MCF 10A (cell line): Measurements from ENCODE around the gene RAB10. TPM values are rescaled to one million over a fixed set of nuclear protein-coding genes. Genes with fewer than 3 reads are reported as not detected.

Experiments
- BruUV-seq: library from RNA; stranded (reverse); fragments of 400-500 nt; replicated peaks from 2 replicates; lab custom pipeline; 2021; lab: Mats Ljungman, UMichigan
- CTCF ChIA-PET: fragments of 300-600 bp; sonication (Branson Sonifier 250); formaldehyde crosslinking; extraction: SDS; loops from one replicate; lab custom pipeline; 2021; ENCODE audit warnings: antibody characterized with exemption, inconsistent platforms; lab: Yijun Ruan, JAX
- POLR2A ChIA-PET: fragments of 300-600, 350-650 bp; sonication (Branson Sonifier 250); formaldehyde crosslinking; extraction: SDS; loops from one replicate; lab custom pipeline; 2020; ENCODE audit warnings: antibody characterized with exemption, inconsistent platforms; lab: Yijun Ruan, JAX
- DNase-seq: peaks from one replicate; pipeline ENCODE4 v3.0.0-alpha.2; 2018; ENCODE audit not compliant: unreplicated experiment
- H3K27ac Mint-ChIP-seq: one replicate; pipeline ENCODE4 v1.8.0; 2022; ENCODE audit warnings: mild to moderate bottlenecking, low read depth, mixed read lengths; ENCODE audit not compliant: unreplicated experiment
- H3K27me3 Mint-ChIP-seq: one replicate; pipeline ENCODE4 v1.8.0; 2022; ENCODE audit warnings: mixed read lengths; ENCODE audit not compliant: insufficient read depth, unreplicated experiment
- H3K36me3 Mint-ChIP-seq: one replicate; pipeline ENCODE4 v1.8.0; 2022; ENCODE audit warnings: mild to moderate bottlenecking, moderate library complexity, mixed read lengths; ENCODE audit not compliant: insufficient read depth, unreplicated experiment
- H3K4me1 Mint-ChIP-seq: one replicate; pipeline ENCODE4 v1.8.0; 2022; ENCODE audit warnings: mixed read lengths; ENCODE audit not compliant: insufficient read depth, unreplicated experiment
- H3K4me3 Mint-ChIP-seq: one replicate; pipeline ENCODE4 v1.8.0; 2022; ENCODE audit warnings: mild to moderate bottlenecking, moderate library complexity, mixed read lengths; ENCODE audit not compliant: unreplicated experiment
- H3K9me3 Mint-ChIP-seq: one replicate; pipeline ENCODE4 v1.8.0; 2022; ENCODE audit warnings: mixed read lengths; ENCODE audit not compliant: unreplicated experiment
- CTCF ChIP-seq: fragments of 200-600 bp; IDR thresholded peaks from one replicate; pipeline ENCODE4 v1.8.0; 2022; ENCODE audit warnings: antibody characterized with exemption, mild to moderate bottlenecking; ENCODE audit not compliant: unreplicated experiment
- intact Hi-C: fragments of 100-400 bp; cut with micrococcal nuclease; formaldehyde crosslinking; loops from 2 replicates; pipeline ENCODE4 v1.14.1; 2022
- total RNA-seq: library from RNA; stranded (reverse); gene quantifications from 2 replicates; pipeline ENCODE4 v1.2.3, GENCODE V29; 2022

Gene RAB10
- total RNA-seq, 1 experiment from 2014 or later = 147 TPM

- no peaks in the 10 kb centered on the region for H3K9me3 Mint-ChIP-seq
- H3K4me3 Mint-ChIP-seq = no peak overlapping the region
- no peak overlapping the region for H3K27ac Mint-ChIP-seq
- intact Hi-C loops = loop anchor here (1.0 kb wide), 2 partner anchors 41 to 153 kb away; no protein-coding TSS in a partner anchor
- TF ChIP-seq CTCF = no peak
- no TSS peak for BruUV-seq
- no peak for DNase-seq
- POLR2A ChIA-PET = interaction anchor here (0.5 to 4.4 kb wide), 23 partner anchors 10 to 354 kb away, joined by 3 to 73 read pairs (median 4); partner anchors contain the start of genes ASXL2, KIF3C, RAB10 and SELENOI
- no peaks in the 10 kb centered on the region for H3K36me3 Mint-ChIP-seq
- CTCF ChIA-PET = interaction anchor here (0.7 to 3.3 kb wide), 14 partner anchors 10 to 157 kb away, joined by 3 to 40 read pairs (median 4); partner anchors contain the start of genes KIF3C and RAB10
- H3K4me1 Mint-ChIP-seq = peaks cover 11% of the 10 kb centered on the region
- H3K27me3 Mint-ChIP-seq = no peaks in the 10 kb centered on the region
Measured at GRCh38 chr2:25991965-25992364, 41.9 kb upstream of the RAB10 start.

- CTCF ChIA-PET = interaction anchor here (0.6 to 3.3 kb wide), 12 partner anchors 11 to 196 kb away, joined by 3 to 40 read pairs (median 4); no protein-coding TSS in a partner anchor
- Mint-ChIP-seq H3K9me3 (no peaks in the 10 kb centered on the region), H3K36me3 (no peaks in the 10 kb centered on the region), H3K27me3 (no peaks in the 10 kb centered on the region), H3K4me1 (peaks cover 13% of the 10 kb centered on the region), H3K4me3 (no peak overlapping the region), H3K27ac (no peak overlapping the region)
- no TSS peak for BruUV-seq
- no peak for TF ChIP-seq CTCF
- DNase-seq = no peak
- POLR2A ChIA-PET = interaction anchor here (0.5 to 4.4 kb wide), 7 partner anchors 17 to 197 kb away, joined by 3 to 73 read pairs (median 4); partner anchors contain the start of gene RAB10
- intact Hi-C loops = no loop called here
Measured at GRCh38 chr2:25992556-25992955, 41.3 kb upstream of the RAB10 start.

GRCh38 chr2:25993049-25993448 lies 40.8 kb upstream of the RAB10 start:
- CTCF ChIA-PET = interaction anchor here (0.6 to 3.3 kb wide), 12 partner anchors 10 to 196 kb away, joined by 3 to 40 read pairs (median 3); no protein-coding TSS in a partner anchor
- peaks cover 18% of the 10 kb centered on the region for H3K4me1 Mint-ChIP-seq
- intact Hi-C loops = no loop called here

More at GRCh38 chr2:25993049-25993448, 40.8 kb upstream of the RAB10 start:
- H3K27ac Mint-ChIP-seq = no peak overlapping the region
- no peaks in the 10 kb centered on the region for H3K27me3 Mint-ChIP-seq
- H3K36me3 Mint-ChIP-seq = no peaks in the 10 kb centered on the region
- no TSS peak for BruUV-seq
- POLR2A ChIA-PET = interaction anchor here (0.5 to 4.4 kb wide), 6 partner anchors 16 to 197 kb away, joined by 3 to 73 read pairs (median 4); partner anchors contain the start of gene RAB10
- no peak for TF ChIP-seq CTCF
- no peak overlapping the region for H3K4me3 Mint-ChIP-seq
- no peak for DNase-seq
- H3K9me3 Mint-ChIP-seq = no peaks in the 10 kb centered on the region
